ENCODE results near the gene SLC2A6. TPM values are rescaled to one million over a fixed set of nuclear protein-coding genes. Genes with fewer than 3 reads are reported as not detected.

Gene SLC2A6
- total RNA-seq, 2 experiments from 2014 or later = 6.3 to 7.1 TPM

GRCh38 chr9:133428617-133429101 is 50.2 kb downstream of the SLC2A6 start:
- POLR2A ChIA-PET = interaction anchor here (0.6 kb wide), 1 partner anchor 9 kb away, joined by 3 read pairs; no protein-coding TSS in a partner anchor
- no peak overlapping the region for H3K27ac Mint-ChIP-seq
- H3K4me3 Mint-ChIP-seq = no peak overlapping the region
- no peak for DNase-seq
- no peak for ATAC-seq (ENCODE audit: low read depth)
- no peaks in the 10 kb centered on the region for H3K9me3 Mint-ChIP-seq
- no peaks in the 10 kb centered on the region for H3K36me3 Mint-ChIP-seq
- H3K27me3 Mint-ChIP-seq = peaks cover 34% of the 10 kb centered on the region
- H3K4me1 Mint-ChIP-seq = peaks cover 4% of the 10 kb centered on the region

- H3K9me3 Mint-ChIP-seq = no peaks in the 10 kb centered on the region
- no peak for DNase-seq
- H3K4me1 Mint-ChIP-seq = peaks cover 4% of the 10 kb centered on the region
- no peak for ATAC-seq (ENCODE audit: low read depth)
- H3K4me3 Mint-ChIP-seq = peak overlapping the region; percentile 16
- POLR2A ChIA-PET = interaction anchor here (0.6 kb wide), 1 partner anchor 8 kb away, joined by 3 read pairs; no protein-coding TSS in a partner anchor
- no peaks in the 10 kb centered on the region for H3K36me3 Mint-ChIP-seq
- no peak overlapping the region for H3K27ac Mint-ChIP-seq
- peaks cover 34% of the 10 kb centered on the region for H3K27me3 Mint-ChIP-seq
These were observed 51.1 kb downstream of the SLC2A6 start for GRCh38 chr9:133427658-133428348.

GRCh38 chr9:133426011-133426410 is 52.9 kb downstream of the SLC2A6 start:
- H3K4me1 Mint-ChIP-seq = peaks cover 10% of the 10 kb centered on the region
- no peak overlapping the region for H3K4me3 Mint-ChIP-seq
- H3K27me3 Mint-ChIP-seq = peaks cover 34% of the 10 kb centered on the region
- ATAC-seq (ENCODE audit: low read depth) (no peak), DNase-seq (no peak)
- no peaks in the 10 kb centered on the region for H3K9me3 Mint-ChIP-seq
- H3K36me3 Mint-ChIP-seq = no peaks in the 10 kb centered on the region
- H3K27ac Mint-ChIP-seq = no peak overlapping the region
- POLR2A ChIA-PET = interaction anchor here (1.0 kb wide), 1 partner anchor 10 kb away, joined by 3 read pairs; no protein-coding TSS in a partner anchor

- peaks cover 29% of the 10 kb centered on the region for H3K27me3 Mint-ChIP-seq
- H3K4me3 Mint-ChIP-seq = no peak overlapping the region
- POLR2A ChIA-PET = interaction anchor here (1.0 kb wide), 1 partner anchor 9 kb away, joined by 3 read pairs; no protein-coding TSS in a partner anchor
- H3K9me3 Mint-ChIP-seq = no peaks in the 10 kb centered on the region
- no peak overlapping the region for H3K27ac Mint-ChIP-seq
- peaks cover 12% of the 10 kb centered on the region for H3K4me1 Mint-ChIP-seq
- no peak for ATAC-seq (ENCODE audit: low read depth)
- no peak for DNase-seq
- H3K36me3 Mint-ChIP-seq = no peaks in the 10 kb centered on the region
These were observed 53.8 kb downstream of the SLC2A6 start for GRCh38 chr9:133425049-133425632.

GRCh38 chr9:133424187-133424586 is 54.7 kb downstream of the SLC2A6 start:
- H3K9me3 Mint-ChIP-seq = no peaks in the 10 kb centered on the region
- ATAC-seq (ENCODE audit: low read depth) (no peak), DNase-seq (no peak)
- POLR2A ChIA-PET = no interaction called here
- no peak overlapping the region for H3K27ac Mint-ChIP-seq
- H3K4me1 Mint-ChIP-seq = peaks cover 14% of the 10 kb centered on the region
- H3K4me3 Mint-ChIP-seq = no peak overlapping the region
- no peaks in the 10 kb centered on the region for H3K36me3 Mint-ChIP-seq
- H3K27me3 Mint-ChIP-seq = peaks cover 21% of the 10 kb centered on the region

GRCh38 chr9:133423216-133423615 is 55.7 kb downstream of the SLC2A6 start:
- Mint-ChIP-seq H3K4me3 (no peak overlapping the region), H3K4me1 (peaks cover 21% of the 10 kb centered on the region), H3K27ac (no peak overlapping the region), H3K27me3 (peaks cover 18% of the 10 kb centered on the region), H3K36me3 (no peaks in the 10 kb centered on the region), H3K9me3 (no peaks in the 10 kb centered on the region)
- no peak for ATAC-seq (ENCODE audit: low read depth)
- no peak for DNase-seq
- POLR2A ChIA-PET = no interaction called here

GRCh38 chr9:133421615-133422542 is 57.0 kb downstream of the SLC2A6 start, which contains the start of gene ADAMTS13:
Gene ADAMTS13 (plus strand): TSS chr9:133422367. CDS start chr9:133422444, 77 bp downstream.
- Mint-ChIP-seq H3K4me1 (peaks cover 23% of the 10 kb centered on the region), H3K9me3 (no peaks in the 10 kb centered on the region), H3K27me3 (peaks cover 5% of the 10 kb centered on the region), H3K27ac (peak within 1 kb of the TSS; percentile 17), H3K4me3 (peak within 1 kb of the TSS; percentile 8), H3K36me3 (no peaks in the 10 kb centered on the region)
- POLR2A ChIA-PET = no interaction called here
- ATAC-seq (ENCODE audit: low read depth) = no peak
- no peak for DNase-seq

Other genes with a start within 250 kb of the SLC2A6 start
- gene ABO, start 203.9 kb downstream of the SLC2A6 start, total RNA-seq = not detected
- gene SURF6, start 142.9 kb downstream of the SLC2A6 start, total RNA-seq = 10 to 100 TPM; 20.5 to 21.0 TPM
- 10 to 100 TPM; 27.8 to 35.5 TPM for gene MED22, start 131.0 kb downstream of the SLC2A6 start, total RNA-seq
- 1,000 to 10,000 TPM; 1,843 to 1,855 TPM for gene RPL7A, start 130.9 kb downstream of the SLC2A6 start, total RNA-seq
- 10 to 100 TPM; 40.6 to 41.9 TPM for gene SURF1, start 122.6 kb downstream of the SLC2A6 start, total RNA-seq
- gene SURF2, start 122.5 kb downstream of the SLC2A6 start, total RNA-seq = 10 to 100 TPM; 16.2 to 17.0 TPM
- gene SURF4, start 103.0 kb downstream of the SLC2A6 start, total RNA-seq = 100 to 1,000 TPM; 160 to 161 TPM
- under 1 TPM; 0.17 to 0.91 TPM for gene STKLD1, start 102.7 kb downstream of the SLC2A6 start, total RNA-seq
- 10 to 100 TPM; 28.9 to 30.8 TPM for gene REXO4, start 61.1 kb downstream of the SLC2A6 start, total RNA-seq
- gene ADAMTS13, start 56.7 kb downstream of the SLC2A6 start, total RNA-seq = 1 to 10 TPM; 3.2 to 3.5 TPM
- 1 to 10 TPM; 2.2 to 2.3 TPM for gene CACFD1, start 19.1 kb downstream of the SLC2A6 start, total RNA-seq
- gene MYMK, start 45.9 kb upstream of the SLC2A6 start, total RNA-seq = not detected
- under 1 TPM; 0.17 to 0.20 TPM for gene ADAMTSL2, start 55.6 kb upstream of the SLC2A6 start, total RNA-seq
- gene FAM163B, start 130.3 kb upstream of the SLC2A6 start, total RNA-seq = not detected
- not detected for gene DBH, start 157.3 kb upstream of the SLC2A6 start, total RNA-seq